Kidney epithelial cell (primary cell): ENCODE results near the gene GRB7. TPM values are rescaled to one million over a fixed set of nuclear protein-coding genes. Genes with fewer than 3 reads are reported as not detected.
A peak's percentile ranks its signal among the peaks of the same experiment; 100 is the strongest.

Source experiments
- DNase-seq: peaks from one replicate; pipeline ENCODE4 v3.0.0-alpha.2; 2010; ENCODE audit warnings: low read depth
- H3K27me3 ChIP-seq: 2 replicates; pipeline ENCODE4 v1.6.0; 2011; ENCODE audit warnings: low read length; ENCODE audit not compliant: control insufficient read depth, insufficient read depth
- H3K36me3 ChIP-seq: 2 replicates; pipeline ENCODE4 v1.5.1; 2011; ENCODE audit warnings: low read length; ENCODE audit not compliant: control insufficient read depth, insufficient read depth
- H3K4me3 ChIP-seq: 2 replicates; pipeline ENCODE4 v1.5.1; 2011; ENCODE audit warnings: low read depth, mild to moderate bottlenecking, control low read depth, low read length
- CTCF ChIP-seq: IDR thresholded peaks from 2 replicates; pipeline ENCODE4 v1.5.1; 2011; ENCODE audit warnings: mild to moderate bottlenecking, moderate library complexity, low read length, control low read depth, inconsistent platforms; ENCODE audit not compliant: insufficient read depth, poor library complexity, severe bottlenecking
- total RNA-seq: library from RNA; depleted of rRNA; stranded (reverse); fragments of >200 nt; gene quantifications from 2 replicates; pipeline ENCODE4 v1.2.3, GENCODE V29; 2015

The GRB7 gene
- total RNA-seq, 1 donor from 2014 or later = 21.2 TPM

- Histone ChIP-seq H3K4me3 (peak overlapping the region; percentile 73), H3K36me3 (no peaks in the 10 kb centered on the region), H3K27me3 (no peaks in the 10 kb centered on the region)
- TF ChIP-seq CTCF = no peak
- DNase-seq = no peak
Observed at GRCh38 chr17:39701784-39702422, 35.8 kb upstream of the GRB7 start.

GRCh38 chr17:39702901-39703893 lies 34.5 kb upstream of the GRB7 start:
- no peaks in the 10 kb centered on the region for H3K36me3 ChIP-seq
- no peak overlapping the region for H3K4me3 ChIP-seq
- H3K27me3 ChIP-seq = no peaks in the 10 kb centered on the region
- no peak for DNase-seq
- TF ChIP-seq CTCF = no peak

GRCh38 chr17:39703913-39704312 lies 33.8 kb upstream of the GRB7 start:
- no peak for DNase-seq
- no peak overlapping the region for H3K4me3 ChIP-seq
- no peak for TF ChIP-seq CTCF

GRCh38 chr17:39704821-39705551 lies 32.8 kb upstream of the GRB7 start:
- Histone ChIP-seq H3K36me3 (peaks cover 3% of the 10 kb centered on the region), H3K27me3 (no peaks in the 10 kb centered on the region), H3K4me3 (no peak overlapping the region)
- peak; percentile 18 for TF ChIP-seq CTCF
- no peak for DNase-seq

More at GRCh38 chr17:39703913-39704312, 33.8 kb upstream of the GRB7 start:
- H3K36me3 ChIP-seq = peaks cover 2% of the 10 kb centered on the region
- H3K27me3 ChIP-seq = no peaks in the 10 kb centered on the region

GRCh38 chr17:39705786-39706348 lies 31.9 kb upstream of the GRB7 start:
- Histone ChIP-seq H3K27me3 (no peaks in the 10 kb centered on the region), H3K4me3 (no peak overlapping the region), H3K36me3 (peaks cover 6% of the 10 kb centered on the region)
- TF ChIP-seq CTCF = no peak
- no peak for DNase-seq
